ENCODE measurements around the gene SLC25A51. TPM values are rescaled to one million over a fixed set of nuclear protein-coding genes. Genes with fewer than 3 reads are reported as not detected.

Gene SLC25A51
- polyA plus RNA-seq, 1 experiment = 29.9 TPM

- Histone ChIP-seq H3K27me3 (ENCODE audit: control insufficient read depth, insufficient read depth, low read length) (no peaks in the 10 kb centered on the region), H3K27ac (ENCODE audit: low read depth, low read length) (peak overlapping the region; percentile 73), H3K9me3 (ENCODE audit: control insufficient read depth, insufficient read depth, low read length) (no peaks in the 10 kb centered on the region), H3K4me3 (ENCODE audit: low read depth, low read length) (no peak overlapping the region)
- TF ChIP-seq CTCF (IDR thresholded peaks at IDR 0.05; ENCODE audit: low read depth, low read length) = no peak
- POLR2A ChIA-PET = interaction anchor here (0.7 kb wide), 1 partner anchor 83 kb away, joined by 3 read pairs; no protein-coding TSS in a partner anchor
- CTCF ChIA-PET = interaction anchor here (1.4 to 1.6 kb wide), 2 partner anchors 30 to 217 kb away, joined by 3 to 5 read pairs; no protein-coding TSS in a partner anchor
- DNase-seq (ENCODE audit: low read depth, low spot score) = peak; percentile 71
These were observed 39.7 kb upstream of the SLC25A51 start for GRCh38 chr9:37943345-37944265.

- no peak for TF ChIP-seq CTCF (IDR thresholded peaks at IDR 0.05; ENCODE audit: low read depth, low read length)
- H3K4me3 ChIP-seq (ENCODE audit: low read depth, low read length) = no peak overlapping the region
- DNase-seq (ENCODE audit: low read depth, low spot score) = no peak
- ChIA-PET POLR2A (interaction anchor here (0.7 kb wide), 1 partner anchor 84 kb away, joined by 3 read pairs; no protein-coding TSS in a partner anchor), CTCF (interaction anchor here (0.5 to 1.6 kb wide), 2 partner anchors 29 to 126 kb away, joined by 3 to 5 read pairs; partner anchors contain the start of gene SHB)
- peak overlapping the region; percentile 21 for H3K27ac ChIP-seq (ENCODE audit: low read depth, low read length)
- H3K27me3 ChIP-seq (ENCODE audit: control insufficient read depth, insufficient read depth, low read length) = no peaks in the 10 kb centered on the region
- H3K9me3 ChIP-seq (ENCODE audit: control insufficient read depth, insufficient read depth, low read length) = no peaks in the 10 kb centered on the region
These were observed 38.9 kb upstream of the SLC25A51 start for GRCh38 chr9:37942621-37943344.

GRCh38 chr9:37941253-37941652 is 37.3 kb upstream of the SLC25A51 start:
- TF ChIP-seq CTCF (IDR thresholded peaks at IDR 0.05; ENCODE audit: low read depth, low read length) = no peak
- POLR2A ChIA-PET = no interaction called here
- CTCF ChIA-PET = interaction anchor here (0.6 to 1.6 kb wide), 4 partner anchors 27 to 219 kb away, joined by 3 read pairs; no protein-coding TSS in a partner anchor
- Histone ChIP-seq H3K27ac (ENCODE audit: low read depth, low read length) (no peak overlapping the region), H3K4me3 (ENCODE audit: low read depth, low read length) (no peak overlapping the region), H3K27me3 (ENCODE audit: control insufficient read depth, insufficient read depth, low read length) (no peaks in the 10 kb centered on the region), H3K9me3 (ENCODE audit: control insufficient read depth, insufficient read depth, low read length) (no peaks in the 10 kb centered on the region)
- no peak for DNase-seq (ENCODE audit: low read depth, low spot score)

- no peaks in the 10 kb centered on the region for H3K27me3 ChIP-seq (ENCODE audit: control insufficient read depth, insufficient read depth, low read length)
- DNase-seq (ENCODE audit: low read depth, low spot score) = no peak
- no peak overlapping the region for H3K4me3 ChIP-seq (ENCODE audit: low read depth, low read length)
- TF ChIP-seq CTCF (IDR thresholded peaks at IDR 0.05; ENCODE audit: low read depth, low read length) = no peak
- H3K9me3 ChIP-seq (ENCODE audit: control insufficient read depth, insufficient read depth, low read length) = no peaks in the 10 kb centered on the region
- CTCF ChIA-PET = no interaction called here
- POLR2A ChIA-PET = no interaction called here
- H3K27ac ChIP-seq (ENCODE audit: low read depth, low read length) = peak overlapping the region; percentile 87
These were observed 35.7 kb upstream of the SLC25A51 start for GRCh38 chr9:37939575-37940095.

Data from AG04450 (cell line).